HepG2 (cell line): ENCODE measurements around the gene STK11. TPM values are rescaled to one million over a fixed set of nuclear protein-coding genes. Genes with fewer than 3 reads are reported as not detected.

Experiments used
- ELF1 ChIP-seq: sonication (generic); formaldehyde crosslinking; IDR thresholded peaks from 2 replicates; pipeline ENCODE4 v1.4.0; 2020; ENCODE audit warnings: missing genetic modification reagents
- FOSL2 ChIP-seq: sonication (generic); formaldehyde crosslinking; IDR thresholded peaks from 2 replicates; pipeline ENCODE4 v1.4.0; 2020; ENCODE audit warnings: missing genetic modification reagents
- RORA ChIP-seq: sonication (generic); formaldehyde crosslinking; IDR thresholded peaks from 2 replicates; pipeline ENCODE4 v1.5.0; 2020; ENCODE audit warnings: mild to moderate bottlenecking, missing genetic modification reagents, moderate library complexity
- SAP130 ChIP-seq: IDR thresholded peaks from 2 replicates; pipeline ENCODE4 v1.6.1; 2016; ENCODE audit warnings: low read depth
- SKI ChIP-seq: fragments of 450-650 bp; IDR thresholded peaks from one replicate; pipeline ENCODE4 v1.6.1; 2018; ENCODE audit warnings: mild to moderate bottlenecking; ENCODE audit not compliant: partially characterized antibody
- SRSF1 ChIP-seq: fragments of 200-400 bp; formaldehyde crosslinking; optimal IDR thresholded peaks from 2 replicates; pipeline ENCODE3; 2017; ENCODE audit warnings: mild to moderate bottlenecking, low read depth, low read length, moderate library complexity
- SSRP1 ChIP-seq: IDR thresholded peaks from 2 replicates; pipeline ENCODE4 v1.6.1; 2016; ENCODE audit warnings: control low read depth
- ZFX ChIP-seq: sonication (generic); formaldehyde crosslinking; IDR thresholded peaks from 2 replicates; pipeline ENCODE4 v1.4.0; 2020; ENCODE audit warnings: mild to moderate bottlenecking, low read depth, missing genetic modification reagents, moderate library complexity
- ZMAT3 ChIP-seq: sonication (generic); formaldehyde crosslinking; conservative IDR thresholded peaks from 2 replicates; pipeline ENCODE4 v1.7.0; 2021; ENCODE audit warnings: missing genetic modification reagents
- polyA plus RNA-seq, 8 experiments: library from polyadenylated mRNA; depleted of rRNA in 3 of 8; stranded (reverse) in 7 of 8; unstranded in 1 of 8; fragments of >200 nt; fragmentation: Illumina TruSeq in 4 of 8; extraction: Trizol in 4 of 8; gene quantifications; 2 replicates each; pipeline versions ENCODE4 v1.2.1 to v1.2.3, GENCODE V29; 2011 to 2016; ENCODE audit warnings: low read depth in 4 of 8, missing spikeins in 1 of 8, mixed read lengths in 1 of 8; ENCODE audit not compliant: insufficient read depth in 1 of 8
- total RNA-seq, 5 experiments: library from RNA; depleted of rRNA; stranded (reverse); fragments of >200 nt; fragmentation: Illumina TruSeq; extraction: Trizol; gene quantifications; 2 replicates each; pipeline ENCODE4 v1.2.3, GENCODE V29; 2016; ENCODE audit warnings: low read depth in 1 of 5
- TF ChIP-seq, protein P1 (sequence below): IDR thresholded peaks from 2 replicates; pipeline ENCODE4 v1.6.1; 2016; ENCODE audit warnings: low read depth, missing genetic modification reagents, missing compliant biosample characterization
- TF ChIP-seq, protein P2 (sequence below): IDR thresholded peaks from 2 replicates; pipeline ENCODE4 v1.6.1; 2018; ENCODE audit warnings: missing genetic modification reagents, mild to moderate bottlenecking, missing compliant biosample characterization

STK11 gene
- total and polyA plus RNA-seq, 2 of the 13 experiments (the other 11 are each of a cell fraction or from before 2014, with no cell fraction given), result 27.5 to 43.6 TPM

DNA sequence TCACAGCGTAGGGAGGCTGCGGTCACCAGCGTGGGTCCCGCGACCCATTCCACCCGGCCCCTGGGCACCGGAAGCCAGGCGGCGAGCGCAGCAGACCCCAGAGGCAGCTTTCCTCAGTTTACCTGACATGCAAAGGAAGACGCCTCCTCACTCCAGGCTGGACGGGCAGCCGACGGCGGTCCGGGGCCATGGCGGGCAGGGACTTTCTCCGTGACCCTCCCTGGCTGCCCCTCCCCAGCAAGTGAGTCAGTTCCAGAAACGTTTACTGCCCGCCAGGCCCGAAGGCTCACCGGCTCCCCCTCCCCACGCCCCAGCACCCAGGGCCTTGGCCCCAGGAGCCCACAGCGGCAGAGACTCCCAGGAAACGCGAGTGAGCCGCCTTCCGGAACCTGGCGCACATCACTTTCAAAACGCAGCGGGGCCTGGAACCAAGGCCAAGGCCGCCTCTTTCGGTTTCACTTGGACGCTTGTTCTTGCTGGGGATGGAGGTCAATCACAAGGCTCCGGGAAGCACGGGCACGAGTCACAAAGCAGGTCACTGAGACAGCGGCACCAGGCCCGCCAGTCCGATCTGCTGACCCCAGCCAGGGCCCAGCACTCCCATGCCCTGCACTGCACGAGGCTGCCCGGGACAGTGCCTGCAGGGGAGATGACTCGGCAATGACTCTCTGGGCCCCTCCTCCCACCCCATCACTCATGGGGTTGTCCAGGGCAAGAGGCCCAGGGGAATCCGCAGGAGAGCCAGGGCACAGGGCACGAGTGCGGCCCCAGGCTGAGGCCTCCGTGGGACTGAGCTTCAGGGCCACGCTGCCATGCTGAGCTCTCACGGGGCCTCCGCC lies 36.8 kb upstream of the STK11 start (continued):
- TF ChIP-seq, protein P1, sequence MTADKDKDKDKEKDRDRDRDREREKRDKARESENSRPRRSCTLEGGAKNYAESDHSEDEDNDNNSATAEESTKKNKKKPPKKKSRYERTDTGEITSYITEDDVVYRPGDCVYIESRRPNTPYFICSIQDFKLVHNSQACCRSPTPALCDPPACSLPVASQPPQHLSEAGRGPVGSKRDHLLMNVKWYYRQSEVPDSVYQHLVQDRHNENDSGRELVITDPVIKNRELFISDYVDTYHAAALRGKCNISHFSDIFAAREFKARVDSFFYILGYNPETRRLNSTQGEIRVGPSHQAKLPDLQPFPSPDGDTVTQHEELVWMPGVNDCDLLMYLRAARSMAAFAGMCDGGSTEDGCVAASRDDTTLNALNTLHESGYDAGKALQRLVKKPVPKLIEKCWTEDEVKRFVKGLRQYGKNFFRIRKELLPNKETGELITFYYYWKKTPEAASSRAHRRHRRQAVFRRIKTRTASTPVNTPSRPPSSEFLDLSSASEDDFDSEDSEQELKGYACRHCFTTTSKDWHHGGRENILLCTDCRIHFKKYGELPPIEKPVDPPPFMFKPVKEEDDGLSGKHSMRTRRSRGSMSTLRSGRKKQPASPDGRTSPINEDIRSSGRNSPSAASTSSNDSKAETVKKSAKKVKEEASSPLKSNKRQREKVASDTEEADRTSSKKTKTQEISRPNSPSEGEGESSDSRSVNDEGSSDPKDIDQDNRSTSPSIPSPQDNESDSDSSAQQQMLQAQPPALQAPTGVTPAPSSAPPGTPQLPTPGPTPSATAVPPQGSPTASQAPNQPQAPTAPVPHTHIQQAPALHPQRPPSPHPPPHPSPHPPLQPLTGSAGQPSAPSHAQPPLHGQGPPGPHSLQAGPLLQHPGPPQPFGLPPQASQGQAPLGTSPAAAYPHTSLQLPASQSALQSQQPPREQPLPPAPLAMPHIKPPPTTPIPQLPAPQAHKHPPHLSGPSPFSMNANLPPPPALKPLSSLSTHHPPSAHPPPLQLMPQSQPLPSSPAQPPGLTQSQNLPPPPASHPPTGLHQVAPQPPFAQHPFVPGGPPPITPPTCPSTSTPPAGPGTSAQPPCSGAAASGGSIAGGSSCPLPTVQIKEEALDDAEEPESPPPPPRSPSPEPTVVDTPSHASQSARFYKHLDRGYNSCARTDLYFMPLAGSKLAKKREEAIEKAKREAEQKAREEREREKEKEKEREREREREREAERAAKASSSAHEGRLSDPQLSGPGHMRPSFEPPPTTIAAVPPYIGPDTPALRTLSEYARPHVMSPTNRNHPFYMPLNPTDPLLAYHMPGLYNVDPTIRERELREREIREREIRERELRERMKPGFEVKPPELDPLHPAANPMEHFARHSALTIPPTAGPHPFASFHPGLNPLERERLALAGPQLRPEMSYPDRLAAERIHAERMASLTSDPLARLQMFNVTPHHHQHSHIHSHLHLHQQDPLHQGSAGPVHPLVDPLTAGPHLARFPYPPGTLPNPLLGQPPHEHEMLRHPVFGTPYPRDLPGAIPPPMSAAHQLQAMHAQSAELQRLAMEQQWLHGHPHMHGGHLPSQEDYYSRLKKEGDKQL (CRISPR knock-in tag), result no peak
- TF ChIP-seq ELF1 (CRISPR knock-in tag) (peak; percentile 28; the same call in 1 of the 2 replicates), ZFX (peak; percentile 63), ZMAT3 (CRISPR knock-in tag) (0 out of 2 replicates have a peak, but pooled peaks have one; percentile 38), SRSF1 (no peak), SAP130 (CRISPR knock-in tag) (peak; percentile 57; the same call in 1 of the 2 replicates), RORA (no peak), SSRP1 (CRISPR knock-in tag) (no peak), FOSL2 (CRISPR knock-in tag) (peak; percentile 56), SKI (peak; percentile 48)
- TF ChIP-seq, protein P2, sequence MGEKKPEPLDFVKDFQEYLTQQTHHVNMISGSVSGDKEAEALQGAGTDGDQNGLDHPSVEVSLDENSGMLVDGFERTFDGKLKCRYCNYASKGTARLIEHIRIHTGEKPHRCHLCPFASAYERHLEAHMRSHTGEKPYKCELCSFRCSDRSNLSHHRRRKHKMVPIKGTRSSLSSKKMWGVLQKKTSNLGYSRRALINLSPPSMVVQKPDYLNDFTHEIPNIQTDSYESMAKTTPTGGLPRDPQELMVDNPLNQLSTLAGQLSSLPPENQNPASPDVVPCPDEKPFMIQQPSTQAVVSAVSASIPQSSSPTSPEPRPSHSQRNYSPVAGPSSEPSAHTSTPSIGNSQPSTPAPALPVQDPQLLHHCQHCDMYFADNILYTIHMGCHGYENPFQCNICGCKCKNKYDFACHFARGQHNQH (CRISPR knock-in tag), result peak; percentile 19; the same call in 1 of the 2 replicates
